Psoas muscle (tissue), 8 donors: Measurements from ENCODE around the gene TMC6. TPM values are rescaled to one million over a fixed set of nuclear protein-coding genes. Genes with fewer than 3 reads are reported as not detected.

ENCODE experiments used
- ATAC-seq, 4 donors: fragments of 200-7000 bp; cut with Tn5 transposase; one replicate each; pipeline ENCODE4 v1.9.1; 2020; ENCODE audit warnings: moderate library complexity in 3 of 4, mild to moderate bottlenecking in 2 of 4
- DNase-seq, 2 donors: peaks; one replicate each; pipeline ENCODE4 v3.0.0-alpha.2; 2020
- H3K27ac ChIP-seq: fragments of 200-600 bp; one replicate; pipeline ENCODE4 v1.8.0; 2022
- H3K27me3 ChIP-seq, 3 donors: fragments of 200-600 bp in 1 of 3; one replicate each; pipeline versions ENCODE4 v1.6.1 to v1.8.0; 2013 to 2022; ENCODE audit warnings: low read length in 2 of 3, mild to moderate bottlenecking in 2 of 3, moderate library complexity in 1 of 3; ENCODE audit not compliant: insufficient read depth in 3 of 3
- H3K36me3 ChIP-seq, 2 donors: fragments of 200-600 bp in 1 of 2; one replicate each; pipeline versions ENCODE4 v1.6.1 to v1.8.0; 2013 to 2022; ENCODE audit warnings: low read depth in 1 of 2, mild to moderate bottlenecking in 1 of 2, moderate library complexity in 1 of 2; ENCODE audit not compliant: insufficient read depth in 1 of 2
- H3K4me1 ChIP-seq: fragments of 200-600 bp; one replicate; pipeline ENCODE4 v1.8.0; 2022
- H3K4me3 ChIP-seq: fragments of 200-600 bp; one replicate; pipeline ENCODE4 v1.8.0; 2022; ENCODE audit warnings: mild to moderate bottlenecking
- H3K9me3 ChIP-seq: fragments of 200-600 bp; one replicate; pipeline ENCODE4 v1.8.0; 2022
- CTCF ChIP-seq: fragments of 200-600 bp; IDR thresholded peaks from one replicate; pipeline ENCODE4 v1.8.0; 2022; ENCODE audit warnings: antibody characterized with exemption
- WGBS, 3 donors: extraction: QIAGEN DNeasy Blood & Tissue Kit; methylation state at CpG; one replicate each; pipeline versions ENCODE4 v1.1.6 to v1.1.7; 2013; 5-methylcytosine and 5-hydroxymethylcytosine counted together
- intact Hi-C, 2 donors: fragments of 100-400 bp; cut with DNase I; formaldehyde crosslinking; loops; one replicate each; pipeline versions ENCODE4 v1.11.0 to v1.14.2; 2022
- polyA plus RNA-seq, 3 donors: library from polyadenylated mRNA; stranded (reverse); fragments of 200-250 nt; gene quantifications; one replicate each; pipeline ENCODE4 v1.2.3, GENCODE V29; 2013
- total RNA-seq, 4 donors: library from RNA; stranded (reverse); fragmentation: NEBNext Ultra II Directional in 2 of 4; extraction: Animal tissue kit (Norgen Biotek cat#: 25700) in 2 of 4; gene quantifications; one replicate each; pipeline versions ENCODE4 v1.2.1 to v1.2.4, GENCODE V29; 2021 to 2023
- donor health status: healthy with polysubstance abuse.
- donor health status: DM: no; HTN: no; CAD: no; lungs with moderate emphysema.
- donor health status: Bipolar disorder and iron deficiency.
- donor health status: healthy.
- donor health status: DM: yes; HTN: yes; CAD: no.
- donor health status: DM: no; HTN: no; CAD: no.
- donor health status: DM: no; HTN: no; CAD: no.
- donor health status: DM: yes; HTN: yes; CAD: no.

TMC6 gene
- total and polyA plus RNA-seq, 7 donors, result 2.7 to 11.0 (median 6.1) TPM

DNA sequence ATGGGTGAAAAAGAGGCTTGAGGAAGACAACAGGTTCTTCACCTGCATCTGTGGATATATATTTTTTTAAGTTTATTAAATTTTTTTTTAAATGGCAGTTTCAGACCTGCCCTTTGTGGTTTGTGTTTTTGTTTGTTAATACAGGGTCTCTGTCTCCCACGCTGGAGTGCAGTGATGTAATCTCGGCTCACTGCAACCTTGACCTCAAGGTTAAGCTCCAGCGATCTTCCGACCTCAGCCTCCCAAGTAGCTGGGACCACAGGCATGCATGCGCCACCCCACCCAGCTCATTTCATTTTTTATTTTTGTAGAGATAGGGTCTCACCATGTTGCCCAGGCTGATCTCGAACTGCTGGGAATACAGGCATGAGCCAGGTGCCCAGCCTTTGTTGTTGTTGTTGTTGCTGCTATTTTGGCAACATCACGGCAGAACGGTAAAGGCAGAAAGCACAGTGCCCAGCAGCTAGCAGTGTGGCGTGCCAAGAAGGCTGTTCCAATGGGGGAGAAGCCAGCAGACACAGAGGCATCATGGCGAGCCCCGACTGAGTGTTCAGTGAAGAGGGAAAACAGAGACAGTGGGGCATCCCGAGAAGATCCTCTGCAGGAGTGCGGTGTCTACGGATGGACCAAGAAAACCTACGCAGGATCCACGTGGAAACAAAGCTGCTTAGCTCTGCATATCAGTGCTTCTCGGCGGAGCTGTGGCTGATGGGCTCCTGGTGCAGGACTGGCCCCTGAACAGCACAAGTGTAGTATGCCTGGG lies 19.6 kb downstream of the TMC6 start:
- 49 to 62% (median 50%) methylated on average over 18 of the region's 18 CpGs for WGBS, 3 donors
- ATAC-seq, result no peak
- peaks cover 30% of the 10 kb centered on the region for H3K4me1 ChIP-seq
- peak overlapping the region; percentile 12 for H3K27ac ChIP-seq
- intact Hi-C loops, result no loop called here
- H3K9me3 ChIP-seq, result no peaks in the 10 kb centered on the region
- peaks cover 4 to 31% of the 10 kb centered on the region in 2 donors for H3K36me3 ChIP-seq
- no peaks in the 10 kb centered on the region for H3K27me3 ChIP-seq
- no peak overlapping the region for H3K4me3 ChIP-seq
- DNase-seq, result peak in 1 of 2 donors; percentile 50
- TF ChIP-seq CTCF, result no peak

DNA sequence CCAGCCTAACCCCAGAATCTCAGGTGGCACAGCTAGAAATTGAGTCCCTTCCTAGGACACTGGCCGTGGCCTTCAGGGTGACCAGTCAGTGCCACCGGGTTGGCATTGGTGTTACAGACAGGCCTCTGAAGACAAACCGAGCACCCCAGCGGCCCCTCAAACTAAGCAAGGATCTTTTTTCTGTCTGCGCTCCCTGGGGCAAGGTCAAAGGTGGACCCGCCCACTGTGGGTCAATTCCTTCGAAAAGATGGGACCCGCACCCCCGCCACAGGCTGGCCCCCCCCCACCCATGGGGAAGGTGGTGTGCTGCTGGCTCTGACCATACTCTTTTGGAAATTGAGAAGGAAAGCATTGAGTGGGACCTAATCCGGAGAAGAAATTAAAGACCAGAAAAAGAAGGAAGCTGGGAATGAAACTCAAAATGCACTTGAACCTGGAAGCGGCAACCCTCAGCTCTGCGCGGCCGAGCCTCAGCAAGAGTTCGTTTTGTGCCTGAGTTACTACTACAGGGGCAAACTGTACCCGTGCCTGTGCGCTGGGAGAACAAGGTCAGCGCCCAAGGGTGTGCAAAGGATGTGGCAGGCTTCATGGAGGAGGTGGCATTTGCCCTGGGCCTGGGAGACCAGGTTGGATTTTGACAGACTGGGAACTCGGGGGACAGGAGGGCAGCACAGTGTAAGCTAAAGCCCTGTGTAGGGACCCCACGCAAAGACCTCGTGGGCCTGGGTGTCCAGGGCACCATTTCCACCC lies 20.4 kb downstream of the TMC6 start:
- H3K9me3 ChIP-seq, result no peaks in the 10 kb centered on the region
- H3K27me3 ChIP-seq, result no peaks in the 10 kb centered on the region
- H3K4me3 ChIP-seq, result no peak overlapping the region
- H3K4me1 ChIP-seq, result peaks cover 30% of the 10 kb centered on the region
- H3K36me3 ChIP-seq, result peaks cover 11 to 39% of the 10 kb centered on the region in 2 donors
- no peak for ATAC-seq
- TF ChIP-seq CTCF, result no peak
- intact Hi-C loops, result no loop called here
- WGBS, 3 donors, result 90 to 94% (median 90%) methylated on average over 21 of the region's 21 CpGs
- peak in 1 of 2 donors; percentile 46 for DNase-seq
- no peak overlapping the region for H3K27ac ChIP-seq

DNA sequence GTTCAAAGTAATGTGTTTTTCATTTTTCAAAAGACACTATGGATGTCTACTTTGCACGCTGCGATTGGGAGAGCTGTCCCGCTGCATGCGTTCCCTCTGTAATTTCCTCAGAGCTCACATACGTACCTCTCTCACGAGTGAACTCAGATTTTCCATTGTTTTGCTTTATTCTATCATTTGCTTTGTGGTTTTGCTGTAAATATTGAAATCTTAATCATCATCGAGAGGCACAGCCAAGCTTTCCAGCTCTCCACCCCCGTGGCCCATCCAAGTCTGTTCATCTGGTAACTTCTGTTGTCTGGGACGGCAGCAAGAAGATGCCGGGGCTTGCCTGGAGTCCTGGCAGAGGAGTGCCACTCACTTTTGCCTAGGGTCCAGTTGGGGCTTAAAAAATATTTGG lies 21.1 kb downstream of the TMC6 start:
- intact Hi-C loops, result no loop called here
- DNase-seq (no peak), ATAC-seq (no peak)
- no peak overlapping the region for H3K4me3 ChIP-seq
- H3K36me3 ChIP-seq, result peaks cover 11 to 45% of the 10 kb centered on the region in 2 donors
- 78 to 83% (median 78%) methylated on average over 10 of the region's 10 CpGs for WGBS, 3 donors
- no peak for TF ChIP-seq CTCF
- H3K27ac ChIP-seq, result no peak overlapping the region
- no peaks in the 10 kb centered on the region for H3K27me3 ChIP-seq
- peaks cover 25% of the 10 kb centered on the region for H3K4me1 ChIP-seq
- no peaks in the 10 kb centered on the region for H3K9me3 ChIP-seq

DNA sequence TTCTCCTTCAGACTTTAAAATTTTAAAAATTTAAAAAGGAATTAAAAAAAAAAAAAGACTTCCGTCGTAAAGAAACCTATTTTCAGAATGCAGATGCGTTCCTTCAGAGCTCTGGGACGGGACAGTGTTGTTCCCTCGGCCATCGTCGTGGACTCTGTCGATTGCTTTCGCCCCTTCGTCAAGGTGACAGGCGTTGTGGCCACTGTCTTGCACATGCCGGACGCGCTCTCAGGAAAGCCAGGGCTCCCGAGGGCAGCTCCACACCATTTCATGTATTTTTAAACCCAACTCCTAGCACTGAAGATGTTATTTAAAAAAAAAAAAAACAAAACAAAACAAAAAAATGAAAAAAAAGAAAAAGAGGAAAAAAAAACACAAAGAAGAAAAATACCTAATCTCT lies 22.3 kb downstream of the TMC6 start:
- Histone ChIP-seq H3K27me3 (no peaks in the 10 kb centered on the region), H3K4me3 (no peak overlapping the region), H3K4me1 (peaks cover 18% of the 10 kb centered on the region), H3K36me3 (peaks cover 14 to 58% of the 10 kb centered on the region in 2 donors), H3K9me3 (no peaks in the 10 kb centered on the region), H3K27ac (no peak overlapping the region)
- TF ChIP-seq CTCF, result no peak
- 85 to 87% (median 87%) methylated on average over 15 of the region's 15 CpGs for WGBS, 3 donors
- DNase-seq, result peak in 1 of 2 donors; percentile 45
- ATAC-seq, result no peak
- intact Hi-C loops, result no loop called here
